Fibroblast of peridontal ligament (primary cell): ENCODE measurements around the gene HDAC8.

Experiments used
- DNase-seq: peaks from one replicate; pipeline ENCODE4 v3.0.0-alpha.2; 2010; ENCODE audit errors: extremely low read depth

HDAC8 gene

DNA sequence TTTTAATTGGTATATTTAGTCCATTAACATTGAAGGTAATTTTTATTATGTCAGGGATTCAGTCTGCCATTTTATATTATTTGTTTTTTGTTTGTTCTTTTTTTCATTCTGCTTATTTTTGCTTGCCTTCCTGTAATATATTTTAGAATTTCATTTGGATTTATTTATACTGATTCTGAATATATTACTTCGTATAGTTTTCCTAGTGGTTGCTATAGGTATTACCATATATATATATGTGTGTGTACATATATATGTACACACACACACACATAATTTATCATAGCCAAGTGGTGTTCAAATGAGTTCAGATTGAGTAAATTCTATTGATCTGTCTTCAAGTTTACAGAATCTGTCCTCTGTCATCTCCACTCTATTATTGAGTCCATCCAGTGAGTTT is 278.1 kb downstream of the HDAC8 start:
- no peak for DNase-seq

DNA sequence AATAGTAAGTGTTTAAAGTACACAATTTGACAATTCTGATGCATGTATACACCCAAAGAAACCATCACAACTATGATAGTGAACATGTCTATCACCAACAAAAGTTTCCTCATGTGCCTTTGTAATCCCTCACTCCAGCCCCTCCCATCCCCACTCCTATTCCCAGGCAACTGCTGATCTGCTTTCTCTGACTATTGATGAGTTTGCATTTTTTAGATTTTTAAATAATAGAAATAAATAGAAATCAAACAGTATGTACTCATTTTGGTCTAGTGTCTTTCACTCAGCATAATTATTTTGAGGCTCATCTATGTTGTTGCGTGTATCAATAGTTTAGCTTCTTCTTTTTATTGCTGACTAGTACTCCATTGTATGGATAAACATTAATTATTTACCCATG is 290.3 kb downstream of the HDAC8 start:
- DNase-seq, result no peak

DNA sequence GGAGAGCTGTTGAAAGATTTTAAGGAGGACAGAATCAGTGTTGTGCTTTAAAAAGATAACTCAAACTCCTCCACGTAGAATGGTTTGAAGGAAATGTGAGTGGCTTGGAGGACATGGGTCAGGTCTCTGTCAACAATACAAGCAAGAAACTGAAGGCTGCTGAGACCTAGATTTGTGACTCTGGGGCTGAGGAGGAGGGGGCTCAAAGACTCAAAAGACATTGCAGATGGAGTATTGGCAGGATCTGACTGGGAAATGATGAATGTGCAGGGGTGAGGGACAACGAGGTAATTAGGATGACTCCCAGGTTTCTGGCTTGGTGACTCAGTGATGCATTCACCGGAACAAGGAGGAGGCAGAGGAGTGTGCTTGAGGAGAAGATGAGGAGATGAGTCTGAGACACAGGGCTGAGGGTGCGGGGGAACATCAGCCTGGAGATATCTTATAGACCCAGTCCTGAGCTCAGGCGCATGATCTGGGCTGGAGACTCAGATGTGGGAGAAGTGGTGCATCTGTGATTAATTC is 292.3 kb downstream of the HDAC8 start:
- no peak for DNase-seq
